ENCODE data around the gene MCRS1.
"Not testable (repeated sequence)": the region's sequence is repeated elsewhere in the genome, so short reads cannot be mapped to it uniquely, and the experiment has no call there.

MCRS1 gene

GRCh38 chr12:49540229-49541139 is 27.5 kb downstream of the MCRS1 start:
- DNase-seq = peak; percentile 85

DNA sequence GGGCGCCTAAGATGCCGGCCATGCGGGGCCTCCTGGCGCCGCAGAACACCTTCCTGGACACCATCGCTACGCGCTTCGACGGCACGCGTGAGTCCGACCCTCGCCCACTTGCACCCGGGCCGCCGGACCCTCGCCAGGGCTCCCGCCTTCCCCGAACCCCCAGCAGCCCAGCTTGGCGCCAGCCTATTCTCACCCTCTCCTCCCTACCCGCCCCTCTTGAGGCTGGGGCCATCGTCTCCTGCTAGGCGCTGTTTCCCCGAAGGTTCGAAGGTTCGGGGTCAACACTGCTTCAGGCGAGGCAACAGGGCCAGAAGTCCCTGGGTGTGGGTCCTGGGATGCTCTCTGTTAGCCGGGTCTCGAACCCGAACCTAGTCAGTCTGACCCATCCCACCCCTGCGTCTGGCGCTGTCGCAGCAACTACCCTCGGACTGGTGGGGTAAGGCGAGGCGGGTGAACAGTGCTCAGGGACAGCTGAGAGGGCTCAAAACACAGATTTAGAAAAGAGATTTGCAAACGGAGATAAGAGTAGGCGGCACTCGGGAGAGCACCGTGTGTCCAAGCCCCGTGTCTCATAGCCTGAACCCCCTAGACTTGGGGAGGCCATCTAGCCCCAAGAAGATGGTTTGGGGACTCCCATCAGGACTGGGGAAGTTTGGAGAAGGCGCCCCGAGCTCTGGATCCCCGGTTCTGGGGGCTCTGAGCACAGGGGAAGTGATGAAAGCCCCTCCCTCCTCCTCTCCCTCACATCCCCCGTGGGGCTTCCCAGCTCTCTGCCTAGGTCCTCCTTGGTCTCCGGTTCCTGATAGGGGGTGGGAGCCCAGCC is 28.3 kb downstream of the MCRS1 start:
- no peak for DNase-seq

- peak; percentile 100 for DNase-seq
Measured at GRCh38 chr12:49538510-49539403, 29.2 kb downstream of the MCRS1 start, which contains the start of gene KCNH3. TSS of gene KCNH3 (plus strand) at chr12:49539030. CDS start at chr12:49539417, 387 bp downstream.

DNA sequence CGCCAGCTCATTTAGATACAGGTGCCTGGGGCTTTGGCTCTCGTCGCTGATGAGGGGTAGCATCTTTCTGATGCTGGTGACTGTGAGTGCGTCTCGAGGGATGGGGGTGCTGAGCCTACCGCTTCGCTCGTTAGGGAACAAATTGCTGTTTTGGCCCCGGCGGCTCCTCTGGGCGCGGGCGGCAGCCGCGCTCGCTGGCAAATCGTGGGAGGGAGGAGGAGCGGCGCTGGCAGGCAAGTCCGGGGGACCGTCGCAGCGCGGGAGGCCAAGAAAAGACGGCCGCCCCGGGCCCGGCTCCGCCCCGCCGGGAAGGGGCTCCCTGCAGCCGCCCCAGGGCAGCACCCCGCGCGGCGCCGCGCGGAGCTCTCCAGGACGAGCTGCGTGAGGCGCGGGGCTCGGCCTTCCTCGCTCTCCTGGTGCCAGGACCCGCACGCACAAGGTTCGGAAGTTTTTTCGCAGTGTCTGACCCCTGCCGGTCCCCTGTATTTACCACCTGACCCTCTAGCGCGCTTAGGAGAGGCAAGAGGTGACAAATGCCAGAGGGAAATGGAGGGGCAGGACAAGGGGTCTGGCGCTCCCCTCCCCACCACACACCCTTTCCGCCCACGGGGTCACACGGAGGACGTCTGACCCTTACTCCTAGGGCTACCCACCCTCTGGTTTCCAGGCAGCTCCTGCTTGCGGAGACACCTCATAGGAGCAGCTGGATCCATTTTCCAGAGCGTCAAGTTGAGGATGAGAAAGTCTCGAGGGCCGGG is 30.0 kb downstream of the MCRS1 start:
- DNase-seq = peak; percentile 94

GRCh38 chr12:49537231-49537751 is 30.7 kb downstream of the MCRS1 start:
- no peak for DNase-seq

- no peak for DNase-seq
Measured at GRCh38 chr12:49536526-49537071, 31.3 kb downstream of the MCRS1 start.

GRCh38 chr12:49535921-49536525 is 31.9 kb downstream of the MCRS1 start:
- DNase-seq = peak; percentile 82

DNA sequence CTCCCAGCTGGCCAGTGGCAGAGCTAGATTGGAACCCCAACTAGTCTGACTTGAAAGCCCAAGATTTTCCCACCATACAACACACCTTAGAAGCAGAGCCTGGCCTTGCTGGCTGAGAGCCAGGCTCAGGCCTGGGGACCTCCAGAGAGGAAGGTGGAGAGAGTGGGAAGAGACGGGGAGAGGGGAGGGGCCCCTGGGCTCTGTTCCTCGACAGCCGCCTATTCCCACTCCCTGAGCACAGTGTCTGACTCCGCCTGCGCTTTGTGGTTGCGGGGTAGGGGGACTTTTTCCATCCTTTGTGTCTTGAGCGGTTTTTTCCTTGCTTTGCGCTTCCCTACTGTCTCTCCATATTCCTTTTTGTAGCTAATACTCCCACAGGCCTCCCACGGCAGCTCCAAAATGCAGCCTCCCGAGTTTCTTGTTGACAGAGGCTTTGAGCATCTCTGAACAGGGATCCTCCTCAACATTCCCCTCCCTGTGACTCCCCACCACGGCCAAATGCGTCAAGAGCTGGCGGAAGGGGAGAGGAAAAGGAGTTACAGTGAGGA is 33.1 kb downstream of the MCRS1 start:
- no peak for DNase-seq

DNA sequence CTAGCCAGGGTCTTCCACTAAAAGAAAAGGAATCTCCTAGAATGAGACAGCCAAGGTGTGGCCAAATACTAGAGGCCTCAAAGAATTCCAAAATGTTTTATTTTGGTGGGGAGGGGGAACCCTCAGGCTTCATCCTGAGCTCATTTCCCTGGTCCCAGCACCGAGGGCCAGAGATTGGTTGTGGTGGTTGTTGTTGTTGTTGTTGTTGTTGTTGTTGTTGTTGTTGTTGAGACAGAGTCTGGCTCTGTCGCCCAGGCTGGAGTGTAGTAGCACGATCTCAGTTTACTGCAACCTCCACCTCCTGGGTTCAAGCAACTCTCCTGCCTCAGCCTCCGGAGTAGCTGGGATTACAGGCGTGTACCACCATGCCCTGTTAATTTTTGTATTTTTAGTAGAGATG is 33.8 kb downstream of the MCRS1 start:
- DNase-seq = not testable (repeated sequence)

- DNase-seq = no peak
Measured at GRCh38 chr12:49533331-49533730, 34.6 kb downstream of the MCRS1 start.

GRCh38 chr12:49531745-49532144 is 36.2 kb downstream of the MCRS1 start:
- DNase-seq = no peak

DNA sequence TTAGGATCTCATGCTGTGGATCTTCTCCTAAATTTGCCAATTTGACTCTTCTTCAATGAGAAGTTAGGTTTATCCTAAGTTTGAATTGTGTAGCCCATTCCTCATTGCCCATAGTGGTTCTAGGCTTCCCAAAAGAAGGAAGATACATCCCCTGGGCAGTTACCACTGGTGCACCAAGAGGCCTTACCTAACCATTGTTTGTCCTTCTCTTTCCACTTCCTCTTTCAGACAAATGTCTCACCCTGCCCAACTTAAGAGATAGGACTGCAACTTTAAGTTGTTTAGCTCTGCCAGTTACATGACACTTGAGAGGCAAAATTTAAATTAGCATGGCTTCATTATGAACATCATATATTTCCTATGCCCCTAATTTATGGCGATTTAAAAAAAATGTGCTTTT is 38.5 kb downstream of the MCRS1 start:
- DNase-seq = no peak

GRCh38 chr12:49527361-49528130 is 40.4 kb downstream of the MCRS1 start:
- DNase-seq = no peak

GRCh38 chr12:49525942-49526341 is 42.0 kb downstream of the MCRS1 start:
- no peak for DNase-seq

DNA sequence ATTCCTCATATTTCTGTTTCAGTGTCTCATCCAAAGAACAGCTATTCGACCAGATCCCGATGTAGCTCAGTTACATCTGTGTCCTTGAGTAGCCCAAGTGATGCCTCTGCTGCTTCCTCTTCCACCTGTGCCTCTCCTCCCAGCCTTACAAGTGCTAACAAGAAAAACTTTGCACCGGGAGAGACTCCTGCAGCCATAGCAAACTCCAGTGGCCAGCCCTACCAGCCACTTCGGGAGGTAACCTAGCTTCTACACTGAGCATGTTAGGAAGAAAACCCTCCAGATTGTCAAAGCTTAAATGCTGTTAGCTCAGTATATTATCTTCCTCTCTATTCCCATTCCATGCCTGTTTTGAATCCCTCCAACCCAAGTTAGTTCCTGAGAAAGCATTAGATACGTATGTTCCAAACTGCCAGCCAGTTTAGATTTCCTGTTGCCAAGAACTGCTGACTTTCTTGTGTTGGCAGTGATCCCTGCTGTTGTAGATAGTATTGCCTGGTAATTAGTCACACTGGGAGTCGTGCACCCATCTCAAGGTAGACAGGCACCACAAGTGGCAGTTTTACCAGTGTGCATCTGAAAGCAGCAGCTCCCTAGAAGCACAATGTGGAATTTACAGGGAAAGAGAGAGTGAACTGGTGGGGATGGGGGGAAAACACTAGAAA is 43.1 kb downstream of the MCRS1 start:
- DNase-seq = no peak

DNA sequence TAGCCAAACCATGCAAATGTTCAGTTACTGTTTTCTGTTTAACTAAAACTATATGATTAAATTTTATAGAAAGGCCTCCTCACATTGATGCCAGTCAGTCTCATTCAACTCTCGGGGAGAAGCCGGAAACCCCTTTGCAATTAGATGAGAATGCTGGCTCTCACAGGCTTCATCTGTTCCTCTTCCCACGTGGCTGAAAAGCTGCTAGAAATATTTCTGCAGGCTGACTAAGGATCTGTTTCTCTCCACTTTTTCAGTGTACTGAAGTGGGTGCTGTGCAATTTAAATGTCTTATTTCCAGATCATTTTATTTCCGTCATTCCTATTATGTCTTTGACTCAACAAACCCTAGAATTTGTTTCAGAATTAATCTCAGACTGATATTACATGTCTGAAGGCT is 46.6 kb downstream of the MCRS1 start:
- DNase-seq = no peak

- DNase-seq = no peak
Measured at GRCh38 chr12:49519574-49519936, 48.4 kb downstream of the MCRS1 start.

DNA sequence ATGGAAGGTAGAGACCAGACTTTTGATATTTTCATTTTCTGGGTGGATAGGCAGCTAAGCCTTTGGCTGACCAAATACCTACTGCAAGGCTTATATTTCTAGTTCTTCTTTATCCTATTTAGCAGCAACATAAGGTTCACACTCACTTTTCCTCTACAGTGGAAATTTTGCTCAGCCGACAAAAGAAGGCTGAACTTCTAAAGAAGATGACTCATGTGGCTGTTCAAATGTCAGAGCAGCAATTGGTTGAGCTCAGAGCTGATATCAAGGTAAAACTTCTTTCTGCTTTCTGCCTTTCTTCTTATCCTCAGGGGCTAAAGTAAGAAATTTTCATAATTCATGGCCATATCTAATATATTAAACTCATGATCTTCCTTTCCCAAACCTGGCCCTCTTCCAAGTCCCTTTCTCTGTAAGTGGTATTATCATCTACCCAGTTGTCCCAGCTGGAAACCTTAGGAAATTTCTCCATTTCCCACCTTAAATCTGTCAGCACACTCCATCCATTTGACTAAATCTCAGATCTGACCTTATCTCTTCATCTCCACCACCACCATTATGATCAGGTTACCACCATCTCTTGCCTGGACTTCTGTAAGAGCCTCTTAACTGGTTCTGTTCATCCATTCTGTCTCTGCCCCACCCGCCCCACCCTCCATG is 48.9 kb downstream of the MCRS1 start:
- DNase-seq = no peak

DNA sequence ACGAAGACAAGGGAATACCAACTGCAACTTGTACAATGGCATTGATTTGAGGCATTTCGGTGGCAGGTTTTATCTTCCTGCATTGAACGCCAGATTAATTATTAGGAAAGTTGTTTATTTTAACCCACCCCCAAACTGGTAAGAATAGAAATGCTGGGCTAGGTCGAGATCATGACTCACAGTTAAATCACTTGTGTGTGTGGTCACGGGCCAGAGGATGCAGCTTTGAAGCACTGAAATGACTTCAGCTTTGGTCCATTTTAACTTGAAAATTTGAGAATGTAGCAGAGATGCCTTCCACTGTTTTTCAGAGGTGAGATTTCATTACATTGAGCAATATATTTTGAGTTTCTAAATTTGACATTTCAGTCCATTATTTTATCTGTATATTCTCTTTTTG is 52.7 kb downstream of the MCRS1 start:
- DNase-seq = peak; percentile 96
